ENCODE data around the gene MTMR12.

Gene MTMR12

GRCh38 chr5:32206053-32206452 is 106.7 kb downstream of the MTMR12 start:
- no peak for DNase-seq (ENCODE audit: low read depth in 2 of 2)
- TF ChIP-seq, protein P1, sequence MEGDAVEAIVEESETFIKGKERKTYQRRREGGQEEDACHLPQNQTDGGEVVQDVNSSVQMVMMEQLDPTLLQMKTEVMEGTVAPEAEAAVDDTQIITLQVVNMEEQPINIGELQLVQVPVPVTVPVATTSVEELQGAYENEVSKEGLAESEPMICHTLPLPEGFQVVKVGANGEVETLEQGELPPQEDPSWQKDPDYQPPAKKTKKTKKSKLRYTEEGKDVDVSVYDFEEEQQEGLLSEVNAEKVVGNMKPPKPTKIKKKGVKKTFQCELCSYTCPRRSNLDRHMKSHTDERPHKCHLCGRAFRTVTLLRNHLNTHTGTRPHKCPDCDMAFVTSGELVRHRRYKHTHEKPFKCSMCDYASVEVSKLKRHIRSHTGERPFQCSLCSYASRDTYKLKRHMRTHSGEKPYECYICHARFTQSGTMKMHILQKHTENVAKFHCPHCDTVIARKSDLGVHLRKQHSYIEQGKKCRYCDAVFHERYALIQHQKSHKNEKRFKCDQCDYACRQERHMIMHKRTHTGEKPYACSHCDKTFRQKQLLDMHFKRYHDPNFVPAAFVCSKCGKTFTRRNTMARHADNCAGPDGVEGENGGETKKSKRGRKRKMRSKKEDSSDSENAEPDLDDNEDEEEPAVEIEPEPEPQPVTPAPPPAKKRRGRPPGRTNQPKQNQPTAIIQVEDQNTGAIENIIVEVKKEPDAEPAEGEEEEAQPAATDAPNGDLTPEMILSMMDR (IDR thresholded peaks at IDR 0.05; ENCODE audit: low read depth, low read length): no peak
- no peak overlapping the region for H3K4me3 ChIP-seq (replicated peaks in 1 of 2; ENCODE audit: low read depth in 2 of 2, low read length in 2 of 2)

- DNase-seq (ENCODE audit: low read depth in 2 of 2): peak; percentile 20 to 68
- TF ChIP-seq, protein P1 (IDR thresholded peaks at IDR 0.05; ENCODE audit: low read depth, low read length): no peak
- no peak overlapping the region for H3K4me3 ChIP-seq (replicated peaks in 1 of 2; ENCODE audit: low read depth in 2 of 2, low read length in 2 of 2)
Observed at GRCh38 chr5:32202394-32202793, 110.3 kb downstream of the MTMR12 start.

GRCh38 chr5:32201122-32201753 is 111.5 kb downstream of the MTMR12 start:
- H3K4me3 ChIP-seq (replicated peaks in 1 of 2; ENCODE audit: low read depth in 2 of 2, low read length in 2 of 2): no peak overlapping the region
- TF ChIP-seq, protein P1 (IDR thresholded peaks at IDR 0.05; ENCODE audit: low read depth, low read length): no peak
- peak; percentile 51 to 69 for DNase-seq (ENCODE audit: low read depth in 2 of 2)

- TF ChIP-seq, protein P1 (IDR thresholded peaks at IDR 0.05; ENCODE audit: low read depth, low read length): no peak
- no peak overlapping the region for H3K4me3 ChIP-seq (replicated peaks in 1 of 2; ENCODE audit: low read depth in 2 of 2, low read length in 2 of 2)
- no peak for DNase-seq (ENCODE audit: low read depth in 2 of 2)
Observed at GRCh38 chr5:32197032-32197431, 115.7 kb downstream of the MTMR12 start.

GRCh38 chr5:32195265-32195664 is 117.5 kb downstream of the MTMR12 start:
- no peak overlapping the region for H3K4me3 ChIP-seq (replicated peaks in 1 of 2; ENCODE audit: low read depth in 2 of 2, low read length in 2 of 2)
- TF ChIP-seq, protein P1 (IDR thresholded peaks at IDR 0.05; ENCODE audit: low read depth, low read length): no peak
- DNase-seq (ENCODE audit: low read depth in 2 of 2): no peak

DNA sequence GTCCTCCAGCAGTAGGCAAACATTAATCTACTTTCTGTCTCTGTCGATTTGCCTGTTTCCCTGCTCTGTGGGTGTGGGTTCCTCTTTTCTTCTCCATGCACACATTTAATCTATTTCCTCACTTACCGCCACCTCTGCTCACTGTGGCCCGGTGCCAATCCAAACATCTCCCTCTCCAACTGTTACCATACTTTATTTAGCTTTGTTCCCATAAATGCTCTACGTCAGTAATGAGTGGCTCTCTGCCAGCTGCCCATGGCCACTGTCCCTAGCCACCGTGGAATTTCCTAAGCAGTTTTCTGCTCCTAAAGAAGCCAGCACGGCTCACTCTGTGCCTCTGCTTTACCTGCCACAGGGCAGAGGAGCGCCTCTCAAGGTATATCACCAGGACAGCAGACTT is 119.1 kb downstream of the MTMR12 start:
- DNase-seq (ENCODE audit: low read depth in 2 of 2): peak; percentile 92 to 96
- TF ChIP-seq, protein P1 (IDR thresholded peaks at IDR 0.05; ENCODE audit: low read depth, low read length): no peak
- peak overlapping the region; percentile 0 to 32 for H3K4me3 ChIP-seq (replicated peaks in 1 of 2; ENCODE audit: low read depth in 2 of 2, low read length in 2 of 2)

- DNase-seq (ENCODE audit: low read depth in 2 of 2): peak; percentile 75 to 97
- H3K4me3 ChIP-seq (replicated peaks in 1 of 2; ENCODE audit: low read depth in 2 of 2, low read length in 2 of 2): no peak overlapping the region
- TF ChIP-seq, protein P1 (IDR thresholded peaks at IDR 0.05; ENCODE audit: low read depth, low read length): no peak
Observed at GRCh38 chr5:32190095-32190494, 122.6 kb downstream of the MTMR12 start.

Measured in cardiac fibroblast (primary cell).